ENCODE results near the gene GPATCH4.

- TF ChIP-seq CTCF (conservative IDR thresholded peaks at IDR 0.05 in 1 of 2, IDR thresholded peaks at IDR 0.05 in 1 of 2; ENCODE audit: low read depth in 1 of 2, low read length in 2 of 2) (no peak), EZH2 (IDR thresholded peaks at IDR 0.05; ENCODE audit: low read length, missing control alignments) (no peak)
These were observed 42.5 kb upstream of the GPATCH4 start for GRCh38 chr1:156643778-156644092.
